GM19455 (cell line): ENCODE measurements around the gene SOX6.

Experiments
- ATAC-seq: cut with Tn5 transposase; IDR thresholded peaks from one replicate; pipeline ENCODE4 v1.9.1; 2021; ENCODE audit not compliant: unreplicated experiment

SOX6 gene

GRCh38 chr11:16321148-16321547 is 35.2 kb downstream of the SOX6 start:
- no peak for ATAC-seq

DNA sequence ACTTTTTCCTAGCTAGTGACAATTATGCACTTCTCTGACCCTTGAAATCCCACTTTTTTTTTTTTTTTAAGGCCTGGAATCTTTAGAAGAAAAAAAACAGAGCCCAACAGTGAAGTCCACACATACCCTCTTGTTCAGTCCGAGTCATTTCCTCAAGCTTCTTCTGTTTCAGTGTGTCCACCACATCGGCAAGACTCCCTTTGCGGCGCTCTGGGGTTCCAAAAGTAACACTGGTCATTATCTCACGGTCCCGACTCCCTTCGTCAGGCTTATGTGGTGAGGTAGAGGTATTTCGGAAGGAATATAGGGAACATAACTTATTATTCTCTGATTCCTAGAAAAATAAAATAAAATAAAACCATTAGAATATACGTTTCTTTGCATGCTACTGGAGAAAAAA is 38.0 kb downstream of the SOX6 start:
- ATAC-seq, result no peak

DNA sequence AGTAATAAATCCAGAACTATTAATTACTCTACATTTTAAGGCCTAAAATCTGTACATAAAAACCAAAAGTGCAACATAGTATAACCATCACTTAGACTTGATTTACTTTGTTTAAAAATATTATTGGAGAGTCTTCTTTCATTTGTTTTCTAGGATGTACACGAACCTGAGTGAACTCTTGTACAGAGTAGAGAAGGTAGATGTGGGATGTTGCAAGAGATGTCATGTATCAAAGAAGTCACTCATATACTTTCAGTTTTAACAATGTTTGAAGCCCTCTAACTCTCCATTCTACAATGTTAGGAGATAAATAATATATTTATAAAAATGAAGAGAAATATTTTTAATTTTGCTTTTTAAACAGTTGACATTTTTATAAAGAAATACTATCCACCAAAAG is 38.6 kb downstream of the SOX6 start:
- no peak for ATAC-seq

- no peak for ATAC-seq
These were observed 42.5 kb downstream of the SOX6 start for GRCh38 chr11:16313846-16314245.

GRCh38 chr11:16312233-16312765 is 44.0 kb downstream of the SOX6 start:
- ATAC-seq, result no peak

DNA sequence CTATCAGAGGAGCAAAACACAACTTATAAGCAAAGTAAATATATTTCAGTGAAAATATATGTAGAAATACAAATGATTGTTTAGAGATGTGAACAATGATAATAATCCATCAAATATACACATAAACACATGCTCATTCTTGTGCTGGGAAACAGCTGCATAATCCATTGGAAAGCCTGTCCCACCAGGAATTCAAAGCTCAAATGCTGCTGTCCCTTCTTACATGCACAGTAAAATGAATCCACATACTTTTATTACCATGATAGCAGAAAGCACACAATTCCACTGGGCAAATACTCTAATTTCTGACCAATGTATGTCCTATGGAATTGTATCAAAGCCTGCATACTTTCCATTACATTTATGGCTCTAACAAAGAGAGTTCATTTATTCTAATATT is 44.5 kb downstream of the SOX6 start:
- ATAC-seq, result no peak

- ATAC-seq, result no peak
These were observed 45.4 kb downstream of the SOX6 start for GRCh38 chr11:16310943-16311342.

- no peak for ATAC-seq
These were observed 47.1 kb downstream of the SOX6 start for GRCh38 chr11:16309226-16309625.

GRCh38 chr11:16301462-16301861 is 54.9 kb downstream of the SOX6 start:
- no peak for ATAC-seq

GRCh38 chr11:16299884-16300782 is 56.2 kb downstream of the SOX6 start:
- ATAC-seq, result no peak

GRCh38 chr11:16299390-16299789 is 57.0 kb downstream of the SOX6 start:
- ATAC-seq, result no peak

- ATAC-seq, result no peak
These were observed 59.0 kb downstream of the SOX6 start for GRCh38 chr11:16297332-16297731.

GRCh38 chr11:16296273-16296672 is 60.1 kb downstream of the SOX6 start:
- no peak for ATAC-seq

GRCh38 chr11:16295592-16295991 is 60.8 kb downstream of the SOX6 start:
- ATAC-seq, result no peak

- no peak for ATAC-seq
These were observed 63.1 kb downstream of the SOX6 start for GRCh38 chr11:16293204-16293681.

DNA sequence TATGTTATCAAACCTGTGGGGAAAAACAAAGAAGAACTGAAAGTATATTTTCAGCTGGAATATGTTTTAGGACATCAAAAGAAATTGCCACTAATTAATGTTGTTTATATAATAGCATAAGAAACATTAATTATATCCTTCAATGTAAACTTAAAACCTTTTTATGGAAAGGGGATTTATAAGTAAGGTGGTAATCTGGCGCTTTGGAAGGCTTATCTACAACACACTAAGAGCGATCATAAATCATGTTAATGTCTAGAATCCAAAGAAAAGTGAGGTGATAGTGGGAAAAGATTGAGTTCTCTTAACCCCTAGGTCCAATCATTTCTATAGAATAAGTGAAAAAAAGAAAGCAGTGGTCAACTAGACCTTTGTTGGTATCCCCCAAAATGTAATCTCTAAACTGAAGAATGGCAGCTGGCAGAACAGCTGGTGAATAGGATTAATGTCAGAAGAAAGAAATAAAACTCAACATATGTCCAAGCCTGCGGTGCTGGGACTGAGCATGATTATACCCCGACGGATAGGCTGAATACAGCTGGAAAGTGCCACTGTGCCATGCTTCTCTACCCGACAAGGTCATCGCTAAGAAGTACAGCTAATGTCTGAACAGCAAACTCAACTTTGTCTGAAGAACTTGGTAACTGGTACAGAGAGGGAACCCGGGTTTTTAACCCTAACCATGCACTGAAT is 64.0 kb downstream of the SOX6 start:
- ATAC-seq, result no peak

GRCh38 chr11:16291729-16292128 is 64.6 kb downstream of the SOX6 start:
- ATAC-seq, result no peak

DNA sequence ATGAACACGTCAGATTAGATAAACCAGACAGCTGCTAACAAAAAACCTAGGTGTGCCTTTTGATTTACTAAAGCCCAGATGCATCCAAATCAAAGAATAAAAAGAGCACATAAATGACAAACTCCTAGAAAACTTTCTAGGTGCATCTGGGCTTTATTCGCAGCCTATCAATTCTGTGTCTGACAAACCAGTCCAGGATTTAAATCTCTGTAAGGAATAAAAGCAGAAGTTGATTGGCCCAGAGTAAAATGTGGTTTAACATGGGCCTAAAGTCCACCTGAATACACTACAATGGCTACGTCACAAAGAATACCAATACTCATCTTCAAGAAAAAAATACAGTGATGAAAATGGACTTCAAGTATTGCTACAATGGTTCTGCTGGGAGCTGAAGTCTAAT is 66.8 kb downstream of the SOX6 start:
- no peak for ATAC-seq

DNA sequence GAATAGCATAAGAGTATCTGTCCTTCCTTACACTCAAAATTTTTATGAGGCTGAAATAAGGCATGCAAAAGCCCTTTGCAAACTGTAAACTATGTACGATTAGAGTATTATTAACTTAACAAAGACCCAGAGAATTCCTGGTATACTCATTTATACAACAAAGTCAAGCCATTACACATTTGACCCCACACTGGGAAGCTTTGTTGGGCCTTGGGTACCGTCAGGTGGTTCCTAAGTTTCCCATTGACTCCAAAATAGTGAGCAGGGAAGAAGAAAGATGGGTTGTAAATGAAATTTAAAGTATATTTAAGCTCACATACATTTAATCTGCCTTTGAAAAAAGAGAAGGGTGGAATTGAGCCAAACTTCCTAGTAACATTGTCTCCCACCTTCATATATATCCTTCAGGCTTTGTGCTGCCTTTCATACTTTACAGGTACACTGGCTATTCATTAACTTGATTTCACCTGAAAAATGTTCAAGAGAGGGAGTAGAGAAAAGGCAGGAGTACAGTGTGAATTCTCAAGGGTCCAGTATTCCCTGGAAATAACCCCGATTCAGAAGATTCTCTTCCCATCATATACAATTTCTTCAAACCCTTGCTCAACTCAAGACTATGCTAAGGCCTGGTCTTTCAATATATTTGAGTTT is 68.6 kb downstream of the SOX6 start:
- ATAC-seq, result no peak

- ATAC-seq, result no peak
These were observed 70.3 kb downstream of the SOX6 start for GRCh38 chr11:16286095-16286494.

GRCh38 chr11:16280256-16280682 is 76.1 kb downstream of the SOX6 start:
- no peak for ATAC-seq
